Left lung (tissue), 10 donors: ENCODE data around the gene PHOSPHO2. TPM values are rescaled to one million over a fixed set of nuclear protein-coding genes. Genes with fewer than 3 reads are reported as not detected.

Source experiments
- ATAC-seq: fragments of 200-7000 bp; cut with Tn5 transposase; one replicate; pipeline ENCODE4 v1.9.1; 2020; ENCODE audit warnings: moderate library complexity
- DNase-seq, 4 donors: peaks; one replicate each; pipeline ENCODE4 v3.0.0-alpha.2; 2013 to 2020
- H3K27ac ChIP-seq, 2 donors: fragments of 200-600 bp; sonication (generic) in 1 of 2; one replicate each; pipeline versions ENCODE4 v1.5.0 to v1.8.0; 2020 to 2021
- H3K27me3 ChIP-seq, 2 donors: fragments of 200-600 bp; sonication (generic) in 1 of 2; one replicate each; pipeline versions ENCODE4 v1.5.0 to v1.8.0; 2020 to 2021
- H3K36me3 ChIP-seq, 2 donors: fragments of 200-600 bp; sonication (generic) in 1 of 2; one replicate each; pipeline versions ENCODE4 v1.5.0 to v1.8.0; 2020 to 2021
- H3K4me1 ChIP-seq, 2 donors: fragments of 200-600 bp; one replicate each; pipeline ENCODE4 v1.8.0; 2021
- H3K4me3 ChIP-seq, 2 donors: fragments of 200-600 bp; sonication (generic) in 1 of 2; one replicate each; pipeline versions ENCODE4 v1.5.0 to v1.8.0; 2020 to 2021; ENCODE audit warnings: mild to moderate bottlenecking in 1 of 2
- H3K9me3 ChIP-seq, 2 donors: fragments of 200-600 bp; sonication (generic) in 1 of 2; one replicate each; pipeline versions ENCODE4 v1.5.0 to v1.8.0; 2020 to 2021
- intact Hi-C, 2 donors: fragments of 100-400 bp; cut with DNase I; formaldehyde crosslinking; loops; one replicate each; pipeline versions ENCODE4 v1.11.2 to v1.14.2; 2022
- polyA plus RNA-seq, 6 donors: library from polyadenylated mRNA; unstranded; fragments of 120-200 nt; gene quantifications; one replicate each; pipeline ENCODE4 v1.2.1, GENCODE V29; 2013; ENCODE audit not compliant: insufficient read length in 6 of 6
- total RNA-seq, 2 donors: library from RNA; stranded (reverse); fragmentation: NEBNext Ultra II Directional; extraction: Animal tissue kit (Norgen Biotek cat#: 25700); gene quantifications; one replicate each; pipeline ENCODE4 v1.2.1, GENCODE V29; 2021
- TF ChIP-seq, protein P1 (sequence below), 2 donors: fragments of 200-600 bp; sonication (generic) in 1 of 2; IDR thresholded peaks; one replicate each; pipeline versions ENCODE4 v1.5.0 to v1.8.0; 2021; ENCODE audit warnings: antibody characterized with exemption in 2 of 2
- donor health status: DM: no; HTN: yes; CAD: no.
- donor health status: DM: no; HTN: no; CAD: no.

Gene PHOSPHO2
- total and polyA plus RNA-seq, 8 donors = 5.4 to 17.9 (median 14.2) TPM

DNA sequence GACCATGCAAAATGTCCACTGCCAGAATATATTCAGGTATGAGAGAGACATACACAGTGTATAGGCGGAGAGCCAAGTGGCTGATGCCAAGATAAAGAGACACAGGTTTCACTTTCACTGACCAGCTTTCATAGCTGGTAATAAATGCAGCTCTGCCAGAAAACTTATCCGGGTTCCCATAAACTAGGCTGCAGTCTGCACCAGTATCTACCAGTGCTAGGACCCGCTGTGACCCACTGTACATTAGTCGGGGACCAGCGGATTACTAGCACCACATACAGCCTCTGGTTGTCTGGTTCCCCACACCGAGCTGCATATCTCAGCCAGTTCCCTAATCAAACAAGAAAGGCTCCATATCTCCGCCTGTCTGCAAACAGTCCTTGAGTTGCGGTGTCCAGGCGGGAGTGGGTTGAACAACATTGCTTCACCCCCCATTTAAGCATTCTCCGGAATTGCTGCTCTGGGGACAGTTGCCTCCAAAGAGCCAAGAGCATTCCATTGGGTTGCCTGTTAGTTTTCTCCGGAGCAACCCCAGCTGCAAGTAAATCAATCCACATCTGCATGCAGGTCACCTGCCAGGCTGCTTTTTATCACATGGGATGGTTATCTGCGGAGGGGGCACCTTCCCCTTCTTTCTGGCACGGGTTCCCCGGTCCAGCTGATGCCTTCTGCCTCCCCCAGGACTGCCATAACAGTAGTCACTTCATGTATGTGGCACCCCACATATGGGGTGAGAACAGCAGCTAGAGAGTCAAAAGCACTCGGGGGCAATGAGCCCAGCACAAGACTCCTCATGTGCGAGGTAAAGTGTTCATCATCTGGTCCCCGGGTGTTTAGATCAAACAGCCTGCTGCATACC, 21.3 kb downstream of the PHOSPHO2 start:
- Histone ChIP-seq H3K36me3 (no peaks in the 10 kb centered on the region), H3K27ac (peak overlapping the region in 1 of 2 donors; percentile 57), H3K4me3 (peak overlapping the region in 1 of 2 donors; percentile 21), H3K27me3 (no peaks in the 10 kb centered on the region), H3K9me3 (no peaks in the 10 kb centered on the region), H3K4me1 (peaks cover 5 to 19% of the 10 kb centered on the region in 2 donors)
- TF ChIP-seq, protein P1, sequence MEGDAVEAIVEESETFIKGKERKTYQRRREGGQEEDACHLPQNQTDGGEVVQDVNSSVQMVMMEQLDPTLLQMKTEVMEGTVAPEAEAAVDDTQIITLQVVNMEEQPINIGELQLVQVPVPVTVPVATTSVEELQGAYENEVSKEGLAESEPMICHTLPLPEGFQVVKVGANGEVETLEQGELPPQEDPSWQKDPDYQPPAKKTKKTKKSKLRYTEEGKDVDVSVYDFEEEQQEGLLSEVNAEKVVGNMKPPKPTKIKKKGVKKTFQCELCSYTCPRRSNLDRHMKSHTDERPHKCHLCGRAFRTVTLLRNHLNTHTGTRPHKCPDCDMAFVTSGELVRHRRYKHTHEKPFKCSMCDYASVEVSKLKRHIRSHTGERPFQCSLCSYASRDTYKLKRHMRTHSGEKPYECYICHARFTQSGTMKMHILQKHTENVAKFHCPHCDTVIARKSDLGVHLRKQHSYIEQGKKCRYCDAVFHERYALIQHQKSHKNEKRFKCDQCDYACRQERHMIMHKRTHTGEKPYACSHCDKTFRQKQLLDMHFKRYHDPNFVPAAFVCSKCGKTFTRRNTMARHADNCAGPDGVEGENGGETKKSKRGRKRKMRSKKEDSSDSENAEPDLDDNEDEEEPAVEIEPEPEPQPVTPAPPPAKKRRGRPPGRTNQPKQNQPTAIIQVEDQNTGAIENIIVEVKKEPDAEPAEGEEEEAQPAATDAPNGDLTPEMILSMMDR (IDR thresholded peaks at IDR 0.05) = no peak
- intact Hi-C loops = no loop called here
- ATAC-seq (peak; percentile 89), DNase-seq (no peak)

DNA sequence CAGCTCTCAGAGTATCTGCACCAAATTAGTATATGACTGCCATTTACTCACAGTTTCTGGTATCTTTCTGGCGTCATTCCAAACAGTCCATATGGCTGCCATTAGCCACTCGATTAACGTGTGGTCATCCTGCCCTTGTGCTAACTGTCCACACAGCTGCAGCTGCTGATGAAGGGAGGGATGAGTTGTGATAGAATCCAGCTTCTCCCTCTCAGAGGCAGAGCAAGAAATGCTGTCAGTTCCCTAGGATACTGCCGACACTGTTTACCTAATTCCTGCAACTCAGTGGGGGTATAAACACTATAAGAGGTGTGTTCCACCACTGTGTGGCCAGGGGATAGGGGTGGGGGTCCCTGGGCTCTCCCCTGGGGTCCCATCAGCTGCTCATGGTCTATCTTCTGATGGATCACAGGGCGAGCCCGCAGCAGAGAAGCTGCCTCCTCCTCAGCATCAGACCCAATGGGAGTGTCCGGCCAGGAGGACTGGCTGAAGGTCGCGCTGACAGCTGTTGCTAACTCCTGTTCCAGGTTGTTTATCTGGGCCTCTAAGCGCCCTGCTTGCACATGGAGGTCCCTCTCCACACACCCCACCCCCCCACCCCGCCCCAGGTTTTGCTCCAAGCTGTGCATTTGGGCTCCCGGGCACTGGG, 22.1 kb downstream of the PHOSPHO2 start:
- H3K36me3 ChIP-seq = no peaks in the 10 kb centered on the region
- ATAC-seq = peak; percentile 19
- TF ChIP-seq, protein P1 (IDR thresholded peaks at IDR 0.05) = no peak
- H3K27me3 ChIP-seq = no peaks in the 10 kb centered on the region
- H3K27ac ChIP-seq = no peak overlapping the region
- peak in 2 of 4 donors; percentile 38 to 49 for DNase-seq
- H3K4me1 ChIP-seq = peaks cover 5 to 19% of the 10 kb centered on the region in 2 donors
- peak overlapping the region in 1 of 2 donors; percentile 21 for H3K4me3 ChIP-seq
- no peaks in the 10 kb centered on the region for H3K9me3 ChIP-seq
- intact Hi-C loops = no loop called here

DNA sequence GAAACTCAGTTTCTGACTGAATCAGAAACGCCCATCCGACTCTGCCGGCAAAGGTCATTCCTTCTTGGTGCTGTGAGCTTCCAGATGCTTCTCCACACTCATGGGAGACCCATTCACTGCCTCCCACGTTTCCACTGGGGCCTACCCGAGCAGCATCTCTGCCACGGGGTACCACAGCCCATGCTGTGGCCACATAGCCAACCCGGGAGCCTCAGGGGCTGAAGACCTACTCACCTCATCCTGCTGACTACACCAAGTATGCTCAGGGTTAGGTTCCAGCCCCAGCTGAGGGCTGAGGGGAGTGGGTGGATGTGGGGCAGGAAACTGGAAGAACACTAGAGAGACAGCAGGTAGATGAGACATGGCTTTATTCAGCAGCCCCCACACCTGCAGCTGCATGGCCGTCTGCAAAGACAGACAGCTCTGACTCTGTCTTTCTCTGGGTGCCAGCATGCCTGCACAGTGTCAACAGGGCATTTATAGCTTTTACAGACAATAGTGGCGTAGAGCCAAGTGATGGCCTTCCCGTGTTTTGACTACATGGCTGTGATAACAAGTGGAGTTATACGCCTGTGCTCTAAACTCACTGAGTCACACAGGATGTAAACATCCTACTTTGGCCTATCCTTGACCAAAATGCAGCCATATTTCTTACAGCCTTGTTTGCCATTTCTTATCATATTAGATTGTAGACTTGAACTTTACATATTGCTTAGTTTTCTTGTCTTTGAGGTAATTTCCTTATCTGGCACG, 22.8 kb downstream of the PHOSPHO2 start:
- intact Hi-C loops = no loop called here
- Histone ChIP-seq H3K4me3 (no peak overlapping the region), H3K9me3 (no peaks in the 10 kb centered on the region), H3K36me3 (no peaks in the 10 kb centered on the region), H3K27ac (peak overlapping the region in 1 of 2 donors; percentile 9), H3K4me1 (peaks cover 5 to 19% of the 10 kb centered on the region in 2 donors), H3K27me3 (no peaks in the 10 kb centered on the region)
- no peak for ATAC-seq
- DNase-seq = no peak
- TF ChIP-seq, protein P1 (IDR thresholded peaks at IDR 0.05) = no peak

DNA sequence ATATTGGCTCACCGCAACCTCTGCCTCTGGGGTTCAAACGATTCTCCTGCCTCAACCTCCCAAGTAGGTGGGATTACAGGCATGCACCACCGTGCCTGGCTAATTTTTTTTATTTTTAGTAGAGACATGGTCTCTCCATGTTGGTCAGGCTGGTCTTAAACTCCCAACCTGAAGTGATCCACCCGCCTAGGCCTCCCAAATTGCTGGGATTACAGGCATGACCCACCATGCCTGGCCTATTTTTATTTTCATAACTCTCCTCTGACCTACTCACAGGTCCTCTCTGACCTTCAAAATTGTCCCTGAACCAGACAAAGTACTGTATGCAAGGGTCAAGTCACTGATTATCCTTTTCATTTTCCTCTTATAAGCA, 23.4 kb downstream of the PHOSPHO2 start:
- Histone ChIP-seq H3K36me3 (no peaks in the 10 kb centered on the region), H3K27ac (peak overlapping the region in 1 of 2 donors; percentile 9), H3K4me3 (no peak overlapping the region), H3K27me3 (no peaks in the 10 kb centered on the region), H3K9me3 (no peaks in the 10 kb centered on the region), H3K4me1 (peaks cover 5 to 19% of the 10 kb centered on the region in 2 donors)
- ATAC-seq (no peak), DNase-seq (no peak)
- TF ChIP-seq, protein P1 (IDR thresholded peaks at IDR 0.05) = no peak
- intact Hi-C loops = no loop called here
